ENCODE data around the gene RAB43.
A peak's percentile ranks its signal among the peaks of the same experiment; 100 is the strongest.

RAB43 gene

GRCh38 chr3:129082026-129082425 lies 39.6 kb downstream of the RAB43 start:
- H3K27me3 ChIP-seq (ENCODE audit: insufficient read depth, low read length, poor library complexity, severe bottlenecking) = no peaks in the 10 kb centered on the region
- TF ChIP-seq EZH2phosphoT487 (IDR thresholded peaks at IDR 0.05; ENCODE audit: borderline replicate concordance) = no peak
- TF ChIP-seq CTCF (conservative IDR thresholded peaks at IDR 0.05; ENCODE audit: low read length) = no peak
- no peaks in the 10 kb centered on the region for H4K20me1 ChIP-seq (ENCODE audit: insufficient read depth, low read length, poor library complexity, severe bottlenecking)
- H3K36me3 ChIP-seq (ENCODE audit: insufficient read depth, low read length) = no peaks in the 10 kb centered on the region
- H3K9me2 ChIP-seq (replicated peaks; ENCODE audit: low read depth, low read length) = no peaks in the 10 kb centered on the region
- no peak overlapping the region for H3K4me2 ChIP-seq (ENCODE audit: low read depth, low read length, poor library complexity, severe bottlenecking)
- peak overlapping the region; percentile 52; the same call in 1 of the 2 replicates for H2AFZ ChIP-seq (ENCODE audit: low read length)
- H3K9ac ChIP-seq (ENCODE audit: low read depth, low read length, poor library complexity, severe bottlenecking) = no peak overlapping the region
- no peaks in the 10 kb centered on the region for H3K9me3 ChIP-seq (ENCODE audit: insufficient read depth, low read depth, low read length)
- no peaks in the 10 kb centered on the region for H3K4me1 ChIP-seq (ENCODE audit: insufficient read depth, low read length, poor library complexity, severe bottlenecking)
- no peaks in the 10 kb centered on the region for H3K79me2 ChIP-seq (ENCODE audit: insufficient read depth, low read length)
- no peaks in the 10 kb centered on the region for H3F3A ChIP-seq (ENCODE audit: low read depth)
- no peak overlapping the region for H3K4me3 ChIP-seq (ENCODE audit: low read length, poor library complexity, severe bottlenecking)

GRCh38 chr3:129081503-129081902 lies 40.1 kb downstream of the RAB43 start:
- H4K20me1 ChIP-seq (ENCODE audit: insufficient read depth, low read length, poor library complexity, severe bottlenecking) = no peaks in the 10 kb centered on the region

GRCh38 chr3:129078510-129078909 lies 43.1 kb downstream of the RAB43 start:
- Histone ChIP-seq H3K9me2 (replicated peaks; ENCODE audit: low read depth, low read length) (no peaks in the 10 kb centered on the region), H3K9ac (ENCODE audit: low read depth, low read length, poor library complexity, severe bottlenecking) (no peak overlapping the region), H3K4me1 (ENCODE audit: insufficient read depth, low read length, poor library complexity, severe bottlenecking) (no peaks in the 10 kb centered on the region), H3F3A (ENCODE audit: low read depth) (no peaks in the 10 kb centered on the region), H4K20me1 (ENCODE audit: insufficient read depth, low read length, poor library complexity, severe bottlenecking) (no peaks in the 10 kb centered on the region), H3K4me2 (ENCODE audit: low read depth, low read length, poor library complexity, severe bottlenecking) (no peak overlapping the region), H3K36me3 (ENCODE audit: insufficient read depth, low read length) (no peaks in the 10 kb centered on the region), H3K27me3 (ENCODE audit: insufficient read depth, low read length, poor library complexity, severe bottlenecking) (no peaks in the 10 kb centered on the region), H3K4me3 (ENCODE audit: low read length, poor library complexity, severe bottlenecking) (no peak overlapping the region), H3K9me3 (ENCODE audit: insufficient read depth, low read depth, low read length) (no peaks in the 10 kb centered on the region), H3K79me2 (ENCODE audit: insufficient read depth, low read length) (no peaks in the 10 kb centered on the region), H2AFZ (ENCODE audit: low read length) (no peak overlapping the region)
- no peak for TF ChIP-seq CTCF (conservative IDR thresholded peaks at IDR 0.05; ENCODE audit: low read length)
- no peak for TF ChIP-seq EZH2phosphoT487 (IDR thresholded peaks at IDR 0.05; ENCODE audit: borderline replicate concordance)

More at GRCh38 chr3:129081503-129081902, 40.1 kb downstream of the RAB43 start:
- H3F3A ChIP-seq (ENCODE audit: low read depth) = no peaks in the 10 kb centered on the region
- no peaks in the 10 kb centered on the region for H3K9me3 ChIP-seq (ENCODE audit: insufficient read depth, low read depth, low read length)
- H2AFZ ChIP-seq (ENCODE audit: low read length) = no peak overlapping the region
- H3K27me3 ChIP-seq (ENCODE audit: insufficient read depth, low read length, poor library complexity, severe bottlenecking) = no peaks in the 10 kb centered on the region
- no peak overlapping the region for H3K4me3 ChIP-seq (ENCODE audit: low read length, poor library complexity, severe bottlenecking)
- H3K36me3 ChIP-seq (ENCODE audit: insufficient read depth, low read length) = no peaks in the 10 kb centered on the region
- no peak overlapping the region for H3K9ac ChIP-seq (ENCODE audit: low read depth, low read length, poor library complexity, severe bottlenecking)
- no peak for TF ChIP-seq EZH2phosphoT487 (IDR thresholded peaks at IDR 0.05; ENCODE audit: borderline replicate concordance)
- TF ChIP-seq CTCF (conservative IDR thresholded peaks at IDR 0.05; ENCODE audit: low read length) = no peak
- no peaks in the 10 kb centered on the region for H3K9me2 ChIP-seq (replicated peaks; ENCODE audit: low read depth, low read length)
- H3K4me1 ChIP-seq (ENCODE audit: insufficient read depth, low read length, poor library complexity, severe bottlenecking) = no peaks in the 10 kb centered on the region
- no peak overlapping the region for H3K4me2 ChIP-seq (ENCODE audit: low read depth, low read length, poor library complexity, severe bottlenecking)
- no peaks in the 10 kb centered on the region for H3K79me2 ChIP-seq (ENCODE audit: insufficient read depth, low read length)

Measured in Loucy (cell line).